Measurements from ENCODE around the gene TMEM150B.
A peak's percentile ranks its signal among the peaks of the same experiment; 100 is the strongest.

Gene TMEM150B, protein sequence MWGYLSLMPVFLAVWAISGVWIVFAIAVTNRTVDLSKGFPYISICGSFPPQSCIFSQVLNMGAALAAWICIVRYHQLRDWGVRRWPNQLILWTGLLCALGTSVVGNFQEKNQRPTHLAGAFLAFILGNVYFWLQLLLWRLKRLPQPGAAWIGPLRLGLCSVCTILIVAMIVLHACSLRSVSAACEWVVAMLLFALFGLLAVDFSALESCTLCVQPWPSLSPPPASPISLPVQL

DNA sequence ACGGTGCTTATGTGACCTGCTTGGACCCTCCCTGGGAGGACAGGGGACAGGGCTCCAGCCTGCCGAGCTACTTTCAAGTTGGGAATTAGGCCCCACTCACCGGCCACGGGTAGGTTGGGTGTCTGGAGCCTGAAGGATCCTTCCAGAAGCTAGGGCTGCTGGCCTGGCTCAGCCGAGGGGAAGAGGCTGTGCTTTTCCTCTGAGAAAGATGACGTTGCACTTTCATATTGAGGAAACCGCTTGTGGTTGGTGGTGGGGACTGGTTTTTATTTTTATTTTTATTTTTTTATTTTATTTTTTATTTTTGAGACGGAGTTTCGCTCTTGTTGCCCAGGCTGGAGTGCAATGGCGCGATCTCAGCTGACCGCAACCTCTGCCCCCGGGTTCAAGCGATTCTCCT, at the start of gene TMEM150B:
Gene TMEM150B (minus strand): TSS at position 170 of the 400 bp plus-strand sequence. CDS start 4,305 bp downstream, outside the sequence.
- DNase-seq (ENCODE audit: low read depth), result no peak

DNA sequence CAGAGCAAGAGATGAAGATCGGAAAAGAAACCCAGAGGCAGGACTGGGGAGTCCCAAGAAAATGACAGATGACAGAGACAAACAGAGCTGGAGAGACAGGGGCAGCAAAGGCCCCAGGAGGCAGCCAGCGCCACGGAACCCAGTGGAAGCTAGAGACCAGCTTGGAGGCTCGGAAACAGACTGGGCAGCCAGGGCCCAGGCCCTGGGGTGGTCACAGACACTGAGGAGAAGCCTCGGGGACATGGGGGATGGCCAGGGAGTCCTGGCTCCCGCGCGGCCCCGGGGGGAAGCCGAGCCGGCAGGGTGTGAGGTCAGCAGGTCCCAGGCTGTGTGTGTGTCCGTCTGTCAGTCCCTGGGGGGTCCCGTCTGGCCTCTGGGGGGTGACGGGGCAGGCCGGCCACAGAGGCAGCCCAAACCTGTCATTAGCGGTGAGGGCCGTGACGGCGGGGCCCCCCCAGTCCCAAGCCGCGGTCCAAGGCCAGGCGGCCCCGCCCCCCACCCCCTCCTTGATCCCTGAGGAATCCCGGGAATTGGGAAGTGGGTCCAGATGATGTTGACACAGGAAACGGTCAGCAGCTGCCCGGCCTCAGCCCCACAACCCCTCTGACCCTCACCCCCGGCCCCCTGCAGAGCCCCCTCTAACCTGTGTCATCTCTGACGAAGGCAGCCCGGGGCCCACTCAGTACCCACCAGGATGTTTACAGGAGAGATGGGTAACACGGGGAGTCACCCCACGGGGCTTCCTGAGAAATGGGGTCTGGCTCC, 49.0 kb upstream of the TMEM150B start:
- no peak for DNase-seq (ENCODE audit: low read depth)

DNA sequence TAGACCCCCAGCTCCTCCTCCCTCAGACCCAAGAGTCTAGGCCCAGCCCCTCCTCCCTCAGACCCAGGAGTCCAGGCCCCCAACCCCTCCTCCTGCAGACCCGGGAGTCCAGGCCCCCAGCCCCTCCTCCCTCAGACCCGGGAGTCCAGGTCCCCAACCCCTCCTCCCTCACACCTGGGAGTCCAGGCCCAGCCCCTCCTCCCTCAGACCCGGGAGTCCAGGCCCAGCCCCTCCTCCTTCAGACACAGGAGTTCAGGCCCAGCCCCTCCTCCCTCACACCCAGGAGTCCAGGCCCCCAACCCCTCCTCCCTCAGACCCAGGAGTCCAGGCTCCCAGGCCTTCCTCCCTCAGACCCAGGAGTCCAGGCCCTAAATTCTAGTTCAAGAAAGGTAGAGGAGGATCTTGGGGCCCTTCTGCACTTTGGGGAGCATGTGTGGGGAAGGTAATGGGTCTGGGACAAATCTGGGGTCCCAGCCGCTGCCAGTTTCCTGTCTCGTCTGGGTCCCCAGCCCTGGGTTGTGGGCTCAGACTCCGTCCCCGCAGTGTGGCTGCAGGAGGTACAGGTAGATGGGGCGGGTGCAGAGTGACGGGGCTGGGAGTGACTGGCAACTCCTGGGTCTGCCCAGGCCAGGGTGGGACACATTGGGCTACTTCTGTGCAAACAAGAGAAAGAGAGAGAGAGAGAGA, 48.3 kb upstream of the TMEM150B start:
- DNase-seq (ENCODE audit: low read depth), result no peak

DNA sequence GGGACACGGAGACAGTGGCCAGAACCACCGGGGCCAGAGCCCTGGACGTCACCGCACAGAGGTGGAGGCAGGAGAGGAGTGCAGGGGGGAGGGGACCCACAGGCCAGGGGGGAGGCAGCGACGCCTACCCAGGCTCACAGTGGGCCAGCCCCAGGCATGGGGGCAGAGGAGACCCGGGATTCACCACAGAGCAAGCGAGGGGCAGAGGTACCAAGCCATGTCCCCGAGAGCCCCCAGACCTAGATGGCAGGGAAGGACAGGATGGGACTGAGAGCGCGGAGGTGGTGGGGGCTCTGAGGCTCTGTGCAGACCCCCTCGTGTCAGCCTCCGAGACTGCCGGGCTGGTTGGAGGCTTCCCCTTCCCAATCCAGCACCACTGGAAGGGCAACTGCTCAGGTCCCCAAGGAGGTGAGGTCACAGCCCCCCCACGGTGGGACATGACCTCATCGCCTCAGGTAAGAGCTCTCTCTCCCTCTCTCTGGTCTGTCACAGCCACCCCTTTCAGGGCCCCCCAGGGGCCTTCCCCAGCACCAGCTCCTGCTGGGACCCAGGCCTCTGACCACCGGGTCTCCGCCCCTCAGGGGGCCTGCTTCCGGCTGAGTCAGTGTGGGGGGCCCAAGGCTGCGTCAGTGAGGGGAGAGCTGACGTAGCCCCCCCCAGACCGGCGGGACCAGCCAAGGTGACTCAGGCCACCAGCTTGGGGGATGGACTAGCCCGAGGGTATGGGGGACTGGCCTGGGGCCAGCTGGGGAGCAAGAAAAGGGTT, 47.4 kb upstream of the TMEM150B start:
- peak; percentile 8 for DNase-seq (ENCODE audit: low read depth)

DNA sequence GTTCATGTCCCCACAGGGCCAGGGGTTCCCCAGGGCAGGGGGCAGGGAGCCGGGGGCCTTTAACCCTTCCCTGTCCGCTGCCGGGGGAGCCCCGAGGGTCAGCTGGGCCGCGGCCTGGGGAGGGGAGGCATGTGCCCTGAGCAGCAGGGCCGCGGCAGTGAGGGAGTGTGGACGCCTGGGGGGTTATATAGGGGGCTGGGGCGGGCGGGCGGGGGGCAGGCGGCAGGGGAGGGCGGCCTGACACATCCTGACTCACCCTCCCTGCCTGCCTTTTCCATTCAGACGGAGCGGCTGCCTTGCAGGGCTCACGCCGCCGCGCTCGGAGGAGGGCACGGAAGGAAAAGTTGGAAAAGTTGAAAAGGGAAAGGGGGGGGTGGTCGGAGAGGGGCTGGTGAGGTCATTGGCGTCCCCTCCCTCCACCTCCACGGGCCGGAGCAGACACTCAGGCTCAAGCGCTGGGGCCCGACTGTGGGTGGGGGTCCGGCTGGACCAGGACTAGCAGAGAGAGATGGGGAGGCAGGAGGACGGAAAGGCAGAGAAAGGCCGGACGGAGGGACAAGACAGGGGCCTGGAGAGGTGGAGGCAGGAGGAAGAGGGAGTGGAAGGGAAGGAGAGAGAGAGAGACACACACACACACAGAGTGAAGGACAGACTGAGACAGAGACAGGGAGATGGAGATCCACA, 45.3 kb upstream of the TMEM150B start, which contains the start of gene IL11:
Gene IL11 (minus strand): TSS at position 159 of the 684 bp plus-strand sequence. CDS start 153 bp downstream, at position 6.
- DNase-seq (ENCODE audit: low read depth), result no peak

DNA sequence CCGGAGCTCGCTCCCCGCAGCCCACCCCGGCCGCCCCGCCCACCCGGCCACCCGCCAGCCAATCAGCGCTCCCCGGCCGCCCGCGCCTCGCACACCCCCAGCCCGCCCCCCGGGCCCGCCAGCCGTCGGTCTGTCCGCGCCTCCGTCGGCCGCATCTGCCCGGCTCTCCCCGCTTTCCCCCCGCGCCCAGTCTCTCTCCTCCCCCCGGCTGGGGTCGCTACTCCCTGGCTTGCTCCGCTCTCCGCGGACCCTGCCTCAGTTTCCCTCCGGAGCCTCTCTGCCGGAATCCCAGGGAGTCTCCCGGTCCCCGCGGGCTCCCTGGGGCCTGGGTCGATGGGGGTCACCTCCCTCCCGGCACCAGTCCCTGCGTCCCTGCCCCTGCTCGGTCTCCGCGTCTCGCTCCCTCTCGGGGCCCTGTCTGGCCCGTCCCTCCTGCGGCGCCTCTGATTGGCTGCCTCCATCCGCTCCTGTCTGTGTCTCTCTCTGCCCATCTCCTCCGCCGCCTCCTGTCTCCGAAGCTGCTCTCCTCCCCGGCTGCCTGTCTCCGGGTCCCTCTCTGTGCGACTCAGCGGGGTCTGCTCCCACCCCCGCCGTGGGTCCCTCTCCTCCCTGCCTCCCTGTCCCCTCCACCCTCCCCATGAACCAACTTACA, 44.6 kb upstream of the TMEM150B start:
- DNase-seq (ENCODE audit: low read depth), result peak; percentile 19

DNA sequence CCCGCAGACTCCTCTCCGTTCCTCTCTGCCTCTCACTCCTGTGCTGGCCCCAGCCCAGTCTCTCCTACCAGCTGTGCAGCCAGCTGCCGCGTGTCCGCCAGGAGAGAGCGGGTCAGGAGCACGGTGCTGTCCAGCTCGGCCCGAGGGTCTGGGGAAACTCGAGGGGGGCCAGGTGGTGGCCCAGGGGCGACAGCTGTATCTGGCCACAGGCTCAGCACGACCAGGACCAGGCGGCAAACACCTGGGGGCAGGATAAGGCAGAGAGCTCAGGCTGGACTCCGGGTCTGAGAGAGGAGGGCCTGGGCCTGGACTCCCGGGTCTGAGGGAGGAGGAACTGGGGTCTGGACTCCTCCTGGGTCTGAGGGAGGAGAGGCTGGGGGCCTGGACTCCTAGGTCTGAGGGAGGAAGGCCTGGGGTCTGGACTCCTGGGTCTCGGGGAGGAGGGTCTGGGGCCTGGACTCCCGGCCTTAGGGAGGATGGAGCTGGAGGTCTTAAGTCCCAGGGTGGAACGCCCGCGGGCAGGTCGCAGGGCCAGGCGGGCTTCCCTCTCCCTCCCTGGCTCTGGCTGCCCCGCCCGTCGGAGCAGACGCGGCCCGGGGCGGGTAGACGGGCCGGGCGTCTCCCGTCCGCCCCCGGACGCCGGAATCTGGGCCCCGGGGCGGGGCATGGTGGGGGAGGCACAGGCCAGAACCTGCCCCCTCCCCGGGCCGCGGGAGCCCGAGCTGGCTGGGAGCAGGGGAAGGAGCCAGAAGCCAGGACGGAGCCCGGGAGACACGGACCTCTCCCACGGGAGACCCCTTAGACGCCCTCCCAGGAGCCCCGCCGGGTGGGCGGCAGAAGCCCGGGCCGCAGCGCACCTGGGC, 43.8 kb upstream of the TMEM150B start:
- no peak for DNase-seq (ENCODE audit: low read depth)

DNA sequence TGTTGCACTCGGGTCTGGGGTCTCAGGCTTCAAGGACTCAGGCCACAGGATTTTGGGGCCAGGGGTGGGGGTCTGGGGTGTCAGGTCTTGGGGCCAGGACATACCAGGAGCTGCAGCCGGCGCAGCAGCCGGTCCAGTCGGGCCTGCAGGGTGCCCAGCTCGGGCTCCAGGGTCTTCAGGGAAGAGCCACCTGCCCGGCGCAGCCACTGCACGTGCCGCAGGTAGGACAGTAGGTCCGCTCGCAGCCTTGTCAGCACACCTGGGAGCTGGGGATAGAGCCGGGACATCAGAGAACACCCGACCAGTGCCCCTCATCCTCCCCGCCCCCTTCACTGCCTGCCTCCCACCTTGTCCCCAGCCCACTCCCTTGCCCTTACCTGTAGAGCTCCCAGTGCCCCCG, 43.0 kb upstream of the TMEM150B start:
- no peak for DNase-seq (ENCODE audit: low read depth)

DNA sequence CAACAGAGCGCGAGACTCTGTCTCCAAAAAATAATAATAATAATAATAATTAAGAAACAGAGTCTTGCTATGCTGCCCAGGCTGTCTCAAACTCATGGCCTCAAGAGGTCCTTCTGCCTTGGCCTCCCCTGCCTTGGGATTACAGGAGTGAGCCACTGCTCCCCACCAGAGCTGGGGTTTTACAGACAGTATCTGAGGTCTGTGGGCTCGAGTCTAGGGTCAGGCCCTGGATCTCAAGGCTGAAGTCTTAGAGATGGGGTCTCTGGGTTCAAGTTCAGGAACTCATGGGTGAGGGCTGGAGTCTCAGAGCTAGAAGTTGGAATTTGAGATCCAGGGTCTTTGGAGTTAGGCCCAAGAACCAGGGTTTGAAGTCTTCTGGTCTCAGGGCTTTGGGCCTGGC, 41.6 kb upstream of the TMEM150B start:
- DNase-seq (ENCODE audit: low read depth), result no peak

DNA sequence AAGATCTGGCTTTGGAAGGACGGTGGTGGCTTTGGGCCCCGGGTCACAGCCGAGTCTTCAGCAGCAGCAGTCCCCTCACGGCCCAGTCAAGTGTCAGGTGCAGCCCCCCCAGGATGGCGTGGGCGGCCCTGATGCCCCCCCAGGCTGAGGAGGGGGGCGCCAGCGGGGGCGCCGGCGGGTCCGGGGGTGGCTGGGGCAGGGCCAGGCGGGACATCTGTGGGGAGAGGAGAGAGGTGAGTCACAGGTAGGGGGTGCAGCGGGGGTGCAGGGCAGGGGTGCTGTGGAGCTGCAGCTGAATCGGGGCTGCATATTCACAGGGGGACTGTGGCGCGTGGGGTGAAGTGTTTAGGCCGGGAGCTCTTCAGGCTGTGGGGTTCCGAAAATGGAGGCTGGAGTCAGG, 40.8 kb upstream of the TMEM150B start:
- no peak for DNase-seq (ENCODE audit: low read depth)

DNA sequence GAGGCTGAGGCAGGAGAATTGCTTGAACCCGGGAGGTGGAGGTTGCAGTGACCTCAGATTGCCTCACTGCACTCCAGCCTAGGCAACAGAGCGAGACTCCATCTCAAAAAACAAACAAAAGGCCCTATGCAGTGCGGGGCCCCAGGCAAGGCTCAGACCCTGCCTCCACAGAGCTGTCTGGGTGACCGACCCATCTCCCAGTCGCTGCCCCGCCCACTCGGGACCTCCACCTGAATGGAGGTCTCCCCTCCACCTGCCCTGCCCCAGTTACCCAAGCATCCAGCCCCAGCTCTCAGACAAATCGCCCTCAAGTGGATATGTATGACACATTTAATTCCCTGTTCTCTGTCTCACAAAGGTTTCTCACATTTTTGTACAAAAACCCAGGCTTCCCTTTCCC, 40.1 kb upstream of the TMEM150B start:
- no peak for DNase-seq (ENCODE audit: low read depth)

DNA sequence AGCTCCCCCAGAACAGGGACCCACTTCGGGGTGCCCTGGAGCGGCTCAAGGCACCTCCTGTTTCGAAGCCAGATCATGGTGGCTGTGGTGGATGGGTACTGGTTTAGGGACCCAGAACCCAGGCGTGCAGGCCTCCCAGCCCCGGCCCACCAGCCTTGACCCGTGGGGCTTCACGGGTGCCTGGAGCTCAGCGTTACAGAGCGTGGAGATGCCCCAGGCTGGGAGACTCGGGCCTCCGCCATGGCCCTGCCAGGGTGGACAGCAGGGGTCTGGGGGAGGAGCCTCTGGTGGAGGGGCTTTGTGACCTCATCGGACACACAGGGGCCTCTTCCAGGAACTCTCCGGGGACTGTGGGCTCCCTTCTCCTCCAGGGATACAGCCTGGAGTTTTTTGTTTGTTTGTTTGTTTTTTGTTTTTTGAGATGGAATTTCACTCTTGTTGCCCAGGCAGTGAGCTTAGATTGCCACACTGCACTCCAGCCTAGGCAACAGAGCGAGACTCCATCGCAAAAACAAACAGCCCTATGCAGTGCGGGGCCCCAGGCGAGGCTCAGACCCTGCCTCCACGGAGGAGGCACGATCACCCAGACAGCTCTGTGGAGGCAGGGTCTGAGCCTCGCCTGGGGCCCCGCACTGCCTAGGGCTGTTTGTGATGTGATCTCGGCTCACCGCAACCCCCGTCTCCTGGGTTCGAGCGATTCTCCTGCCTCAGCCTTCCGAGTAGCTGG, 38.0 kb upstream of the TMEM150B start, which contains the start of gene GARIN5B:
Gene GARIN5B (minus strand): TSS at position 271 of the 727 bp plus-strand sequence. CDS start 194 bp downstream, at position 77.
- DNase-seq (ENCODE audit: low read depth), result no peak

DNA sequence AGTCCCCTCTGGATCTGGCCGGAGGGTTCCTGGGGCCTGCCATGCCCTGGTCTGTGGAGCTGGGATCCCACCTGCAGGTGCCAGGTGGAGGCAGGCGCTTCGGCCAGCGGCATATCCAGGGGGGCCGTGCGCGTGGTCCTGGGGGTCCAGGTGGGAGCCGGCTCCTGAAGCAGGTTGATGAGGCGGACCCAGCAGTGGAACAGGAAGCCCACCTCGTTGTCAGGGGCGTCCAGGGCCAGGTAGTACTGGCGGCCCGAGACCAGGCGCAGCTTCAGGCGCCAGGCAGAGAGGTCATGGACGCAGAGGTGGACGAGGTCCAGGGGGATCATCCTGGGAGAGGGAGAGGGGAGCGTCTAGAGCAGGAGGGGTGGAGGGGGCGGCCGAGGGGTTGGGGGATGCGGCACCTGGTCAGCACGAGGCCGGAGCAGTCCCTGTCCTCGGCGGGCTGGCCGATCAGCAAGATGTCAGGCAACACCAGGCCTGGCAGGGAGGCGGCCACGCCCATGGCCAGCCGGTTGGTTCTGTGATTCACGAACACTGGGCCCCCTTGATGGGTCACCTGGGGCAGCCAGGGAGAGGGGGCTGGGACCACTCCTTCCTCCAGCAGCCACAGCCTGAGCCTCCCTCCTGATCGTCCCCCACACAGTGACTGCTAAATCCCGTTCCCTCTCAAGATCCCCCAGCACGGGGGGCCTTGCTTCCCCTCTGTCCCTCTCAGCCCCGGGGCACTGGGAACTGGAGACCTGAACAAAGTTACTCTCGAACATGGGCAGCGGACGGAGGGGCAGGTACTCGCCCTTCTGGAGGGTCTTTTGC, 37.2 kb upstream of the TMEM150B start:
- no peak for DNase-seq (ENCODE audit: low read depth)

DNA sequence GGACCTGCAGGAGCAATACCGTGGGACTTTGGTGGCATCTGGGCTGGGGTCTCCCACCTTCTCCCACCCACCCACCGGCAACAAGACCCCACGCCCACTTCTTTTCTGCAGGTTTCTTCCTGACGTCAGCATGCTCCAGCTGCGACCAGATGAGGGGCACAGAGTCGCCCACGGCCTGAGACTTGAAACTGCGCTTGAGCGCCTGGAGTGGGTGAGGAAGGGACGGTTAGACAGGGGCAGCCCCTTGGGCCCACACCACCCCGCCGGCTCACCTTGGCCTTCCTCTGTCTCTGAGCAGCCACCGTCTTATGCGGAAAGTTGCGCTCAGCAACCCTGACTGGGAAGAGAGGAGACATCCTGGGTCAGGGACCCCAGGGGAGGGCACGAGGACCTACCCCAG, 35.8 kb upstream of the TMEM150B start:
- DNase-seq (ENCODE audit: low read depth), result no peak

DNA sequence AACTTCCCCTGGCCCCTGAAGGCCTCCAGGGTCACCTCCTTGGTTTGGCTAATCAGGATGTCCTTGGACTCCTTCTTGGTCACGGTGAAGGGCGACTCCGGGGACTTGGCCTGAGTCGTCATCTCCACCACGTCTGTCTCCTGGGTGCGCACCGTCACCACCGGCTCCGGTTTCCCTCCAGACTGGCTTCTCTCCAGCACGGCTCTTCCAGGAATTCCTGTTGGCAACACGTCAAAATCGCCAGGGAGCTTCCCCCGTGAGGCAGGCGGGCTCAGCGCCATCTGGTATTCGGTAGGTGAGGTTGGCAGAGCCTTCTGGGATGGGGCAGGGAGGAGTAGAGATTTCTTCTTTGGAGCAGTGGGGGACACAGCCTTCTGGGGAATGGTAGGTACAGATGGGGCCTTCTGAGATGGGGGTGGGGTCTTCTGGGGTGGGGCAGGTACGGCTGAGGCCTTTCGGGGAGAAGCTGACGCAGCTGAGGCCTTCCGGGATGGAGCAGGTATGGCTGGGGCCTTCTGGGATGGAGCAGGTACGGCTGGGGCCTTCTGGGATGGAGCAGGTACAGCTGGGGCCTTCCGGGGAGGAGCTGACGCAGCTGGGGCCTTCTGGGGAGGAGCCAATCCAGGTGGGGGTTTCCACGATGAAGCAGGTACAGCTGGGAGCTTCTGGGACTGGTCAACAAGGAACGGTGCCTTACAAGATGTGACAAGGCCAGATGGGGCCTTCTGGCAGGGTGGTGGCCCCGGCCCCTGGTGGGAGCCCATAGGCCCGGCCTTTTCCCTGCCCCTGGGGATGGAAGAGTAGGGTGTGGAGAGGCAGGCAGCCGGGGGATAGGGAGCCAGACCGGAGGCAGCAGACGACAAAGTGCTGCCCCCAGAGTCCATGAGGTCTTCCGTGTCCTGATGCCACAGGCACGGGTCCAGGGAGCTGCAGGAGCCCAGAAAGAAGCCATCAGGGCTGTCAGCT, 34.1 kb upstream of the TMEM150B start:
- no peak for DNase-seq (ENCODE audit: low read depth)

DNA sequence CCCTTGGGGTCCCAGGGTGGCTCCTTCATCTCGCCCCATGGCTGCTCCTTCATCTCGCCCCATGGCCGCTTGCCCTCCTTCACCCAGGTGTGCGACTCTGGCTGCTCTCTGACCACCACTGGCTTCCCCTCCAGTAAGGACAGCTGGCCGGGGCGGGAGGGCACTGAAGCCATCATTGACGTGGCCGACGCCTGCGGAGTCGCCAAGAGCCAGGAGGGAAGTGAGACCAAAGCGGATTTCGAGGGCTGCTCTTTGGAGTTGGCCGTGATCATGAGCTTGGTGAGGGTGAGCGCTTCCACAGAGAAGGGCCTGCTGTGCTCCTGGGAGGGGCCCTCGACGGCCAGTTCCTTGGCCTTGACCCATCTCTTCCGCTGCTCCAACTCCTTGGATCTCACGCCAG, 33.4 kb upstream of the TMEM150B start:
- no peak for DNase-seq (ENCODE audit: low read depth)

DNA sequence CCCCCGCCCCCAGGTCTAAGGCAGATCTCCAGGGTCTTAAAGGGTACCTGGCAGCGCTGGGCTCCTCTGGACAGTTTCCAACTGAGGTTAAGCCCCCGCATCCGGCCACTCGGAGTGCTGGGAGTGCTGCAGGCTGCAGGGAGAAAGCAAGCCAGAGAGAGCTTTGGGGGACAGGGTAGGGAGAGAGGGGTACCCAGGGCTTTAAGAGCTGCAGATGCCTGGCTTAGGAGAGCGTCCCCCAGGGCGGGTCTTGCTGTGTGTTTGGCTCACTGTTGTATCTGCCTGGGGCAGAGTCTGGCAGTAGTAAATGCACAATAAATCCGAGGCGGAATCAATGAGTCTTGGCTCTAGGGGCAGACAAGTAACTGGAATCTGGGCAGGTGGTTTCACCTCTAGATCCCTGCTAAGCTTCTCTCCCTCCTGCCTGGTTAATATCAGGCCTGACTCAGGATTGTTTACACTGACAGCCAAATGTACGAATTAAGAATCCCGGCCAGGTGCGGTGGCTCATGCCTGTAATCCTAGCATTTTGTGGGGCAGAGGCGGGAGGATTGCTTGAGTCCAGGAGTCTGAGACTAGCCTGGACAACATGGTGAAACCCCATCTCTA, 30.2 kb upstream of the TMEM150B start:
- no peak for DNase-seq (ENCODE audit: low read depth)

All from stimulated activated CD8-positive, alpha-beta memory T cell treated with anti-CD3 and anti-CD28 coated beads, Interleukin-4, amount 100 ng/mL, for 24 hours (primary cell).